Activated CD8-positive, alpha-beta memory T cell treated with anti-CD3 and anti-CD28 coated beads for 24 hours (primary cell): ENCODE measurements around the gene NPEPPS.
"Not testable (repeated sequence)": the region's sequence is repeated elsewhere in the genome, so short reads cannot be mapped to it uniquely, and the experiment has no call there.

ENCODE experiments used
- DNase-seq: peaks from one replicate; pipeline ENCODE4 v3.0.0-alpha.2; 2020

Gene NPEPPS

DNA sequence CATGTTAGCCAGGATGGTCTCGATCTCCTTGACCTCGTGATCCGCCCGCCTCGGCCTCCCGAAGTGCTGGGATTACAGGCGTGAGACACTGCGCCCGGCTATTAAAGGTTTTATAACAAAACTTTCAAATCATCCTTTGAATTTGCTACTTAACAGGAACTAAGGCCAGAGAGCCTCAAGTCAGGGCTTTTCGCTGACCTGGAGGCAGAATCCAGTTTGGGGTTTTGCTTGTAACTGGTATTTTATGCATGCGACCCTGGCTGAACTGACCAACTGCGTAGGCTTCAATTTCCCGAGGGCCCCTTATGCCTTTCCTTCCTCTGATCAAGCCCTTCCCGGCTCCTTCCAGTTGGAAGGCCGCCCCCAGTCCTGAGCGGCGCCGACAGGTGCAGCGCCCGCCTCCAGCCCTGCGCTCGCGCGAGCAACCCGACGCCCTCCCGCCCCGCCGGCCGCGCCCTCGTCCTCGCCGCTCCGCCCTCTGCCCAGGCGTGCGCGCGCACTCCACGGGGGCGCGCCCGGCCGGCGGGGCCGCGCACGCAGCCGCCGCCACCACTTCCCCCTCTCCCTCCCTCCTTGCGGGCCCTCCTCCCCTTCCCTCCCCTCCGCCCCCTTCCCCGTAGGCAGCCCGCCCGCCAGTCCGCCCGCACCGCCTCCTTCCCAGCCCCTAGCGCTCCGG lies at the start of gene NPEPPS:
Gene NPEPPS (plus strand): TSS at position 552 of the 676 bp plus-strand sequence. CDS start 193 bp downstream, outside the sequence.
- peak; percentile 90 for DNase-seq

DNA sequence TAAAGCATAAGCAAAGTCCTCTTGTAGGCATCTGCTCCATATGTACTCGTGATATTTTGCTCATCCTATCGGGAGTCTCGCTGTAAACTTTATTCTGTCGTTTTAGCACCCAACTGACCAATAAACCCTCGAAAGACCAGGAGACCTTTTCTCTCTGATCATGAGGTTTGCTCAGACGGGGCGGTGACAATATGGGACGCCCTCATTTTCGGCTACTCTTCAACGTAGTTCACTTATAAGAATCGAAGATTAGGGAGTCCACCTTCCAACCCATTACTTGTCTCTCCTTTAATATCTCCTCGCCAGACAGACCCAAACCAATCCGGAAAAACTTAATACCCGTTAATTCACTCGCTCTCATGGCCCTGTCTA lies 39.1 kb upstream of the NPEPPS start:
- DNase-seq: not testable (repeated sequence)

- DNase-seq: not testable (repeated sequence)
Measured at GRCh38 chr17:47499074-47499473, 31.8 kb upstream of the NPEPPS start.

DNA sequence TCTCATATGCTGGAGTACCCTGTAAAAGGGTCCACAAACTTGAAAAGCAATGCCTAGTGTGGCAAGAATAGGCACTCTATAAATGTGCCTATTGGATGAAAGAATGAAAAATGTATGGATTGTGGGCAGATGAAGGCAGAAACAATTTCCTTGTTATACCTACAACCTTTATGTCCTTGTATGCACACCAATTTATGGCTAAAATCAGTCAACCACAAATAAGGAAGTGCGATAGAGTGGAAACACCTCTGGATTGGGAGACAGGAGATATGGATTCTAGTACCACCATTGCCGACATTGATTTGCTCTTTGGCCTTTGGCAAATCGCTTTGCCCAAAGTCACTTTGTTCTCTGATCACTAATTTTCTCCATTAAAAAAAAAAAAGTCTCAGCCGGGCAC lies 31.4 kb upstream of the NPEPPS start:
- not testable (repeated sequence) for DNase-seq

DNA sequence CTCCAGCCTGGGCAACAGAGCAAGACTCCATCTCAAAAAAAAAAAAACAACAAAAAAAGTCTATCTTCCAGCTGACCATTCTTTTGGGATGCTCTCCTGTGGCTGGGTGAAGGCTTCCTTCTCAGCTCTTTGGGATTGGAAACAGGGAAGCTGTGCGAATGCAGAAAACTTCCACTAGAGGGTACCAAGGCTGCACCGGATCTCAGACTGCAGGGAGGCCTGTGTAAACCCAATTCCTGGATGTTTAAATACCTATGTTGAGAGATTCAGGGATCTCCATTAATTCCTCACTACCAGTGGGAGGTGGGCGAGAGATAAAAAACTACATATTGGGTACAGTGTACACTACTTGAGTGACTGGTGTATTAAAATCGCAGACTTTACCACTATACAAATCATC lies 30.3 kb upstream of the NPEPPS start:
- not testable (repeated sequence) for DNase-seq

DNA sequence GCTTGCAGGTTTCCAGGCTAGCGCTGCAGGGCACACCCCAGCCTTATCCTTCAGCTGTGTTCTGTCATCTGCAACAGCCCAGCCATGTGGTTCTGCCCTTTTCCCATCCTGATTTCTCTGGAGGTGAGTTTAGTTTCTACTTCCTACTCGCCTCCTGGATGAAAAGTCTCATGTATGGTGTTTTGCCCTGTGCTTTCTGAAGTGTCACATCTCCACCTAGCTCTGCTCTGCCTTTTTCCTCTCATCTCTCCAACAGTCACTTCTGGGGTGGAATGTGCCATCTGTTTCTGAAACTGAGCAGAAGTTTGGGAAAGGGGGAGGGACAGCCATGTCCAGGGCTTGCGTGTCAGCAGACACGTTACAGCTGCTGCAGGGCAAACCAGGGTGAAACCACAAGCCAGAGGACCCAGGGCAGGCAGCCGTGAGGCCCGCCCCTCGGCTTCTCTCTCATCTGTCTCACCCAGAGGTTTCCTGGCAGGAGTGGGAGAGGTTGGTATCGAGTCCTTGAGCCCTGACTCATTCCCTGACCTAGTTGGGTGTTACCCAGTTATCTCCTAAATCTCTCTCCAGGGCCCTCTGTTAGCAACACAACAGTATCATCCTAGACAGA lies 28.7 kb upstream of the NPEPPS start:
- DNase-seq: peak; percentile 60

GRCh38 chr17:47502776-47503455 lies 28.0 kb upstream of the NPEPPS start:
- DNase-seq: not testable (repeated sequence)

- not testable (repeated sequence) for DNase-seq
Measured at GRCh38 chr17:47511701-47512146, 19.2 kb upstream of the NPEPPS start.

DNA sequence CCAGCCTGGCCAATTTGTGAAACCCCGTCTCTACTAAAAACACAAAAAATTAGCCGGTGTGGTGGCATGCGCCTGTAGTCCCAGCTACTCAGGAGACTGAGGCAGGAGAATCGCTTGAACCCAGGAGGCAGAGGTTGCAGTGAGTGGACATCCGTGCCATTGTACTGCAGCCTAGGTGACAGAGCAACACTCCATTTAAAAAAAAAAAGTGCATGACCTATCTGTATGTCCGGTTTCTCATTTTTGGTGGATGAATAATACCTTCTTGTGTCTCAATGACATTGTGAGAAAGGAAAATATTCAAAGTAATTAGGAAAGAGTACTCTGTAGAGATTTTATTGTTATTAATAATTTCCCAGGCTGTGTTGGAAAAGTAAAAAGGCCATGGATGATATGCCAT lies 17.6 kb upstream of the NPEPPS start:
- not testable (repeated sequence) for DNase-seq

GRCh38 chr17:47518880-47519279 lies 12.0 kb upstream of the NPEPPS start:
- DNase-seq: not testable (repeated sequence)

DNA sequence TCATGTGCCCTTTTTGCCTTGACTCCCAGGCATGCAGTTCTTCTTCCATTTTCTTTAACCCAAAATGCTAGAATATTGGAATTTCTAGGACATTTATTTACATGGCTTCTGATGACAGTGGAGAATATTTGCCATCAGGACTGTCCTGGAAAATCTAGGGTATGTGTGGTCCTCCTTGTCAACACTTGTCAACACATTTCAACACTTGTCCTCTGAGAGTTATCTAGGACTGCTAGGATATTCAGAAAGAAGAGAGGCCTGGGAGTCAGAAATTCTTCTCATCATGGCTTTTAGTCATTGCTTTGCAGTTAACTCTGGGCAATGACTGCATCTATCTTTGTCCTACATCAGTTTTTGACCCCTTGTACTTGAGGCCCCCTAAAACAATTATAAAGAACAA lies 11.5 kb upstream of the NPEPPS start:
- DNase-seq: not testable (repeated sequence)

DNA sequence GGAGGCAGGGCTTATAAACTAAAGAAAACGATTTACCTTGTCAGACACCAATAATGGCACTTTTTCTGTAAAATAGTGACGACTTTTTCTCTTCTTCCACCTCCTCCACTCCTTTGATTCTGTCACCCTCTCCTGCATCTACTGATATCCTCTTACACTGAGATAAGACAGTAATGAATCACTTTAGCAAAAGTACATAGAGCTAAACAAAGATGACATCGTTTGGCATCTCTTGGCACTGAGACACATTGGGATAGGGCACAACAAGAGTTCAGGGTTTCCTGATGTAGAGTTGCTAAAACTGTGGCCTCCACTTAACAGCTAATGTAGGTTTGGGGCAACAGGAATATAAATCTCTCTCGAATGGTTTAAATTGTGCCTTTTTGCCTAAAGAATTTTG lies 10.6 kb upstream of the NPEPPS start:
- not testable (repeated sequence) for DNase-seq

- DNase-seq: not testable (repeated sequence)
Measured at GRCh38 chr17:47521434-47521833, 9.5 kb upstream of the NPEPPS start.

DNA sequence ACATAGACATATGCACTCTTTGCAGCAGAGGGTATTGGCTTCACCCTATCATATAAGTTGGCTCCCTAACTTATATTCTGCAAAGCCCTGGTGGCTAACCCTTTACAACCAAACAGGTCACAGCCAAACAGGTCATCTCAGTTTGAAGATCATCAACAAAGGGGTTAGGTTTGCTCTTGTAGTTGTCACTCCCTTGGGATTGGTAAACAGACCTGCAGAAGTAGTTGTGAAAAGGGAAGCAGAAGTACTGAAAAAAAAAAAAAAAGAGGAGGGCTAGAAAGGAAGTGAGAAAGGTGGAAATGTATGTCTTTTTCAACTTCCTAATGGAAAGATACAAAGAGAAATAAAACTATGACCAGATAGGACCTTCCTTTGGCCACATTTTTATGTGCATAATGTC lies 8.6 kb upstream of the NPEPPS start:
- DNase-seq: not testable (repeated sequence)

DNA sequence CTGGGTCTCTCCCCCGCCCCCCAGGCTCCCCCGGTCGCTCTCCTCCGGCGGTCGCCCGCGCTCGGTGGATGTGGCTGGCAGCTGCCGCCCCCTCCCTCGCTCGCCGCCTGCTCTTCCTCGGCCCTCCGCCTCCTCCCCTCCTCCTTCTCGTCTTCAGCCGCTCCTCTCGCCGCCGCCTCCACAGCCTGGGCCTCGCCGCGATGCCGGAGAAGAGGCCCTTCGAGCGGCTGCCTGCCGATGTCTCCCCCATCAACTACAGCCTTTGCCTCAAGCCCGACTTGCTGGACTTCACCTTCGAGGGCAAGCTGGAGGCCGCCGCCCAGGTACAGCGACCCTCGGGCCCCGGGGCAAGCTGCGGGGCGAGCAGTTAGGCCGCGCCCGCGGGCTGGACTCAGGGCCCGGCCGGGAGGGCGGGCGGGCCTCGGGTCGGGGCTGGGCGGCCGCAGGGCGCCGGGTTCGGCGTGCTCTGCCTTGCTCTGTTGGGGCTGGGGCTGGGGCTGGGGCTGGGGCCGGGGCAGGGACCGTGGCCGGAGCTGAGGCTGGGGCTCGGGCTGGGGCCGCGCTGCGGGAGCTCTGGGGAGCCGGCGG lies 419 bp downstream of the NPEPPS start:
- DNase-seq: not testable (repeated sequence)

- not testable (repeated sequence) for DNase-seq
Measured at GRCh38 chr17:47539085-47539484, 8.2 kb downstream of the NPEPPS start.

DNA sequence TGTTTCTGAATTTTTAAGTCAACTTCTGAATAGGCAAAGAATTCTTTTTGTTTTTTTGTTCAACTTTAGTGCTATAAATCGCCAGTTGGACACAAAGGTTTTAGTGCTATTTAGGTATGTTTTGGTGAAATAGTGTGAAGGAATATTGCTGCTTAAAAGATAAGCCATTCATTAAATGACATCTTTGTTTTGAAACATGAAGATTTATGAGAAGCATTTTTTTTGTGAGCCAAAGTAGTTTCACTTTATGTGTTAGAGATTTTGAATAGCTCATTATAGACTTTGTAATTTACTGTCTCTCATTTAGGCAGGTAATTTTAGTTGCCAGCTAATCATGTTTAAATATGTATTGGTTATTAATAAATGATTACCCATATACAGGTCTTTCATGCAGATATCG lies 10.8 kb downstream of the NPEPPS start:
- not testable (repeated sequence) for DNase-seq

GRCh38 chr17:47544327-47544726 lies 13.4 kb downstream of the NPEPPS start:
- not testable (repeated sequence) for DNase-seq

- DNase-seq: not testable (repeated sequence)
Measured at GRCh38 chr17:47554733-47555132, 23.8 kb downstream of the NPEPPS start.

GRCh38 chr17:47556108-47556507 lies 25.2 kb downstream of the NPEPPS start:
- not testable (repeated sequence) for DNase-seq

GRCh38 chr17:47560517-47561043 lies 29.7 kb downstream of the NPEPPS start:
- DNase-seq: not testable (repeated sequence)

- DNase-seq: not testable (repeated sequence)
Measured at GRCh38 chr17:47561698-47562405, 30.9 kb downstream of the NPEPPS start.

- not testable (repeated sequence) for DNase-seq
Measured at GRCh38 chr17:47562406-47562705, 31.4 kb downstream of the NPEPPS start.
